GM18858 (cell line): ENCODE measurements around the gene PDP2.
"Not testable (repeated sequence)": the region's sequence is repeated elsewhere in the genome, so short reads cannot be mapped to it uniquely, and the experiment has no call there.

Experiments
- ATAC-seq: cut with Tn5 transposase; IDR thresholded peaks from one replicate; pipeline ENCODE4 v1.9.1; 2021; ENCODE audit not compliant: unreplicated experiment

Gene PDP2

DNA sequence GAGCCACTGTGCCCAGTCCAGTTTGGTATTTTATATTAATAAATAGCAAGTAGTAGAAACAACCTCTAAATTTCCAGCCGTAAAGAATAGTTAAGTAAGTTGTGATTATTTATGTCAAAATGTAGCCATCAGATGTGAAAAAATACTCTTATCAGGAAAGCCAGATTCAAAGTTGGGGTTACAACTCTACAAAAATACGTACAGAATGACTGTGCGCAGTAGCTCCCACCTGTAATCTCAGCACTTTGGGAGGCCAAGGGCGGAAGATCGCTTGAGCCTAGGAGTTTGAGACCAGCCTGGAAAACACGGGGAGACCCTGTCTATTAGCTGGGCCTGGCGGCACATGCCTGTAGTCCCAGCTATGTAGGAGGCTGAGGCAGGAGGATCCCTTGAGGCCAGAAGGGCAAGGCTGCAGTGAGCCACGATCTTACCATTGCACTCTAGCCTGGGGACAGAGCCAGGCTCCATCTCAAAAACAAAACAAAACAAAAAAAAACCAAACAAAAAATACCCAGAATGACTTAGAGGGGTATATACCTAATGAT, 1.7 kb downstream of the PDP2 start:
- ATAC-seq: no peak

DNA sequence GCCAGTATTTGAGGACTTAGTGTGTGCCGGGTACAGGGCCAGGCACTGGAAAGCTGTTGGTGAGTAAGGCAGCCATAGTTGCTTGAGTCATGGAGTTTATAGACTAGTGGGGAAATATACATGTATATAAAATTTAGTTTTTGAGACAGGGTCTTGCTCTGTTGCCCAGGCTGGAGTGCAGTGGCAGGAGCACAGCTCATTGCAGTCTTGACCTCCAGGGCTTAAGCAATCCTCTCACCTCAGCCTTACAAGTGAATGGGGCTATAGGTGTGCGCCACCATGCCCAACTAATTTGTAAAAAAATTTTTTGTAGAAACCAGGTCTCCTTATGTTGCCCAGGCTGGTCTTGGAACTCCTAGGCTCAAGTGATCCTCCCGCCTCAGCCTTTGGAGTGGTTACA, 2.4 kb downstream of the PDP2 start:
- ATAC-seq: no peak

DNA sequence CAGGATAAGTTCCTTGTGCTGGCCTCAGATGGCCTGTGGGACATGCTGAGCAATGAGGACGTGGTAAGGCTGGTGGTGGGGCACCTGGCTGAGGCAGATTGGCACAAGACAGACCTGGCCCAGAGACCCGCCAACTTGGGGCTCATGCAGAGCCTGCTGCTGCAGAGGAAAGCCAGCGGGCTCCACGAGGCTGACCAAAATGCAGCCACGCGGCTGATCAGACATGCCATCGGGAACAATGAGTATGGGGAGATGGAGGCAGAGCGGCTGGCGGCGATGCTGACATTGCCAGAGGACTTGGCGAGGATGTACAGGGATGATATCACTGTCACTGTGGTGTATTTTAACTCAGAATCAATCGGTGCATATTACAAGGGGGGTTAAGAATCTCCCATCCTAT, 5.2 kb downstream of the PDP2 start:
- ATAC-seq: no peak

DNA sequence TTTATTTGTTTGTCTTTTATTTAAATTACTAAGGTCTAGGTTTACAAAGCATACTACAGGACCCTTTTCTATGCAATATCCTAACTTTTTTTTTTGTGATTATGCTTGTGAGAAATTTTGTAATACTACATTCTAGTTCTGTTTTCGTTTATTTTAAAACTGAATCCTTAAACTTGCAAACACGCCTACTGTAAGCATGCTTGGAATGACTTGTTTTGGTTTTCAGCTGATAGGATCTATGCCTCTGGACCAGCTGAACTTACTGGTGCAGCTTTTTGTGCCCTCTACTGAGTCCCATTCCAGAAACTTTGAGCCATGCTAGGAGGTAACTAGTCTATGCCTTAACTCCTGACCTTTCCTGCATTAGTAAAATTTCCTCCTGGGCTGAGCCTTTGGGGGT, 6.0 kb downstream of the PDP2 start:
- ATAC-seq: no peak

DNA sequence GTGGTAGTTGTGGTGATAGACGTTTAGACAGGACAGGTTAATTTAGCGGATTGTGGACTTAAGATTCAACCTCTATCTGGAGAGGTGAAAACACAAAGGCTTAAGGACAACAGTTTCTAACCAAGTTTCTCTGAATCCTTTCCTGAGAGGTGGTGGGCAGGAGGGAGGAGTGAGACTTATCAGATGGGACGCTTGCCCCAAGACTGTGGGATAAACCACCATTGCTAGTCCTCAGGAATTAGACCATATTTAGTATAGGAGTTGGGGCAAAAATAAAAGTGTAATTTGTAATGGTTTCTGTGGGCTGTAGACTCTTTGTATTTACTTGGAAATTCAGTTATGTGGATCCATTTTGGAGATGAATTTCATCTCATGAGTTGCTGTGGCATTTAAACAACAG, 6.6 kb downstream of the PDP2 start:
- no peak for ATAC-seq

DNA sequence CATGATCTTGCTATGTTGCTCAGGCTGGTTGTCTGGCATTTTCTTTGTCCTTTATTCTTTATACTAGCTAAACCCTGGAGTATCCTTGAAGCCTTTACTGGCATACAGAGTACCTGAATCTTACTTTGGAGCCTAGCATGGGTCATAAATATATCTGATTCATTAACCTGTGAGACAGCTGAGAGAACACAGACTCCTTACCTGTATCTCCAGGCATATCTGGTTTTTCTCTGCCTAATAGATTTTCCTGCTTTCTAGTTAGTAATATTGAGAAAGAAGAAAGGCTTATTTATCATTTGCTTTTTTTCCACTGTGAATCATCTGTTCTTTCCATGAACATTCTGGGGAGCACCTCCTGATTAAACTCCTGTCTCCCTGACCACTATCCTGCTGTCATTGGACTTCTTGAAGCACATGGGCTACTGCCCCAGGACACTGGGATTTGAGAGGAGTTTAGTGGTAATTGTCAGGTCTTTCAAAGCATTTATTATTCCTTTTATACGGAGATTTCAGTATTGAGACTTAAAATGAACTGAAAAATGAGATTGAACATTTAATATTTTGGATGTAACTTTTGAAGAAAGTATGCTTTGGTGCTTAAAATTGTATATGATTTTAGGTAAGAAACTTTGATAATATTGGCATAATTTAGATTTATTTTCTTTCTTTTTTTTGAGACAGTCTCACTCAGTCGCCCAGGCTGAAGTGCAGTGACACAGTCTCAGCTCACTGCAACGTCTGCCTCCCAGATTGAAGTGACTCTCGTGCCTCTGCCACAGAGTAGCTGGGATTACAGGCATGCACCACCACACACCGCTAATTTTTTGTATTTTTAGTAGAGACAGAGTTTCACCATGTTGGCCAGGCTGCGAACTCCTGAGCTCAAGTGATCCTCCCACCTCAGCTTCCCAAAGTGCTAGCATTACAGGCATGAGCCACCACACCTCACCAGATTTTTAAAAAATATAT, 8.6 kb downstream of the PDP2 start:
- no peak for ATAC-seq

DNA sequence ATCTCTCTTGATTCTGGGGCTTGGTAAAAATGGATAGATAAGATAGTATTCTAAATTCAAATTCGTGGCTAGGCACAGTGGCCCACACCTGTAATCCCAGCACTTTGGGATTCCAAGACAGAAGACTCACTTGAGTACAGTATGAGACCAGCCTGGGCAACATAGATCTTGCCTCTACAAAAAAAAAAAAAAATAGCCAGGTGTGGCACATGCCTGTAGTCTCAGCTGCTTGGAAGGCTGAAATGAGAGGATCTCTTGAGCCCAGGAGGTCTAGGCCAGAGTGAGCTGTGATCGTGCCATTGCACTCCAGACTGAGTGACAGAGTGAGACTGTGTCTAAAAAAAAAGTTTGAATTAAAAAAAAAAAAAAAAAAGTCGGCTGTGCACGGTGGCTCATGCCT, 9.3 kb downstream of the PDP2 start:
- ATAC-seq: no peak

DNA sequence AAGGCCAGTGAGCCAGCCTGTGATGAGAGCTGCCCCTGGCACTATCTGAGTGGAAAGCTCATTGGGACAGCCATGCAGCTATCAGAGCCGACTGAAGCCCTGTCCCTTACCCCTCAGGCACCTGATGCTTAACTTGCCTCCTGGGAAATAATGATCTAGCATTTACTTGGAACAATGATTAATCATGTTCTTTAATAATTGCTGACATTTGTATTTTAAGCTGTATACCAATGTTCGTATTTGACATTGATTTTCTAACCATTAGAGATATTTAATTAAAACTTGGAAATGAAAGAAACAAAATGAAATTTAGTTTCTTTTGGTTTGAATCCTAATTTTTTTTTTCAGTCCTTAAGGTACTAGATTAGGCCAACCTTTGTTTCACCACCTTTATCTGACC, 10.5 kb downstream of the PDP2 start:
- no peak for ATAC-seq

DNA sequence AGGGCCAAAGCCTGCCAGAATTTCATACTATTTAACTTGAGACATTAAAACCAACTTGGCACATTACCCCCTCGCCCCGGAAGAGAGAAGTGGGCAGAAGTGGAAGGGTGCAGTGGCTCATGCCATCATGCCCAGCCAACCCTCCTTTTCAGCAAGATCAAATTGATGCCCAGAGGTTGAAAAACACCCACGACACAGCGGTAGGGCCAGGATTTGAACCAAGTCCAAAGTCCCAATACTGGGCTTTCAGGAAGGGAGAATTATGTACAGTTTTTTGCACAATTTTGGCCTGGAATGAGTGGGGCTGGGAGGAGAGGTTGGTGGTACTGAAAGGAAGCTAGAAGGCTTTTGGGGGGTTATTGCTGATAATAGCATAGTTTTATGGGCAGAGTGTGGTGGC, 11.0 kb downstream of the PDP2 start:
- ATAC-seq: no peak

DNA sequence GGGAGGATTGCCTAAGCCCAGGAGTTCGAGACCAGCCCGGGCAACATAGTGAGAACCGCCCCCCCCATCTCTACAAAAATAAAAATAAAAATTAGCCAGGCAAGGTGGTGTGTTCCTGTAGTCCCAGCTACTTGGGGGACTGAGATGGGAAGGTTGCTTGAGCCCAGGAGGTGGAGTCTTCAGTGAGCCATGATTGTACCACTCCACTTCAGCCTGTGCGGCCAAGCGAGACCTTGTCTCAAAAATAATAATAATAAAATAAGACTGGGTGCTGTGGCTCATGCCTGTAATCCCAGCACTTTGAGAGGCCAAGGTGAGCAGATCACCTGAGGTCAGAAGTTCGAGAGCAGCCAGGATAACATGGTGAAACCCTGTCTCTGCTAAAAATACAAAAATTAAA, 11.5 kb downstream of the PDP2 start:
- ATAC-seq: no peak

DNA sequence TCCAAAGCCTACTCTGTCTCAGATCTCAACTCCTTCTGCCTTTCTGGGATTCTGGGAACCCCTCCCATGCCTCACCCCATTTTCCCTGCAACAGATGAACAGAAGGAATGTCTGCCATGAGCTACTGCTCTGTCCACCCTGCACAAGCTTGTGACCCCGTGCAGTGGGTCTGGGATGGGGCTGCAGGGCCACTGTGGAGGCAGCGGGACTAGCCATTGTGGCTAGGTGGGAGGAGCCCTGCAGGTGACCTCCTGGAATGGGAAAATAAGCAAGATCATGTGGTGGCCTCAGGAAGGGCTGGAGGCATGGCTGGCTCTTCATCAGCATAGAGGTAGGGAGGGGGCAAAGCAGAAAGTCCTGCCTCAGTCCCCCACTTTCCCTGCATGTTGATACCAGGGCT, 13.7 kb downstream of the PDP2 start:
- no peak for ATAC-seq

DNA sequence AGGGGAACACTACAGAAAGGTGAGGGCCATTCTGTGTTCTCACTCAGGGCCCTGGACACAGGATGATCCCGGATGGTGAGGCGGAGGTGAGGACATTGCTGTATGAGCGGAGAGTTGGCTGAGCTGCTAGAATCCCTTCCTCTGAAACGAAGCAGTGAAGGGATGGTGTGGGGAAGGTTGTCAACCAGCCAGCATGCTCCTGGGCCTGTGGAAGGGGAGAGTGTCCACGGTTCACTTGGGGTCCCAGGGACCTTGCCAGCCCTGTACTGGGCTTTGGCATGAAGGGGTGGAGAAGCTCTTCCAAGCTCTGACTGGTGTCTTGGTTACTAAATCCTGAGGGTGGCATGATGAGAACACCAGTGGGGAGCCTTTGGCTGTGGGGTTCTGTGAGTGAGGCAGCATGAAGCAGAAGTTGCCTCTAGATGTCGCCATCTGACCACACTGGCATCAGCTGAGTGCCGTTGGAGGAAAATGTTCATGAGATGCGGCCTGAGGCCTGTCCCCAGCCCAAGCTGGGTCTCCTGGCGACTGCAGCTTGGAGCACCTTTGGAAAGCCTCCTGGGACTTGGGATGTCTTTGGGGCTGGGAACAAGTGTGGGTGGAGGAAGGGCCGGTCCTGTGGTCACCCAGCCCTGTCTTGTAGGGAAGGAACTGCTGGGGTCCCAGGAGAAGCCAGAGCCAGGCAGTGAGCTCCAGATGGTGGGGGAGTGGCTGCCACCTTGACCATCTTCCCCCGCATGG, 14.8 kb downstream of the PDP2 start:
- no peak for ATAC-seq

DNA sequence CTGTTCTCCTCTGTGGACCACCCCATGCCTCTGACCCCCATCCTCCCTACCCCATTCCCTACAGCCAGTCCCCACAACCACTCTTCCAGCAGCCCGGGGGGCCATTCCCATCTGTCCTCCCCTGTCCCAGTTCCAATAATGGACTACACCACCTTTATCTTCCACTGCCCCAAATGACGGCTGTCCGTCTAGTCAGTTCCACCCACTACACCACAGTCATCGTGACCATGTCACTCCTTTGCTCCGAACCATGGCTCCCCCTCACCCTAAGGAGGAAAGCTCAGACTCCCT, 15.3 kb downstream of the PDP2 start:
- ATAC-seq: no peak

DNA sequence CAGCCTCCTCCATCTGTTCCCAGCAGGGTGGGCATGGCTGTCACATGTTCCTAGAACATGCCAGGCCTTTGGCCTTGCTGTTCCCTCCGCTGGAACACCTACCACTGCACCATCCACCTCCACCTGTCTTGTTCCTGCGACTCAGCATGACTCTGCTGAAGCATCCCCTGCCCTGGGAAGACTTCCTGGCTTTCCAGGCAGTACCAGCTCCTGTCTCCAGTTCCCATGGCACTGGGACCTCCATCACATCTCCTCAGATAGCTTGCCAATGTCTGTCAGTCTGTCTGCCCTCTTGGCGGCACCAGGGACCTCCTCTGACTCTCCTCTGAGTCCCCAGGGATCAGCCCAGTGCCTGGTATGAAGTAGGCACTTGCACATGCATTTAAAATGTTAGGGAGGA, 15.7 kb downstream of the PDP2 start:
- no peak for ATAC-seq

DNA sequence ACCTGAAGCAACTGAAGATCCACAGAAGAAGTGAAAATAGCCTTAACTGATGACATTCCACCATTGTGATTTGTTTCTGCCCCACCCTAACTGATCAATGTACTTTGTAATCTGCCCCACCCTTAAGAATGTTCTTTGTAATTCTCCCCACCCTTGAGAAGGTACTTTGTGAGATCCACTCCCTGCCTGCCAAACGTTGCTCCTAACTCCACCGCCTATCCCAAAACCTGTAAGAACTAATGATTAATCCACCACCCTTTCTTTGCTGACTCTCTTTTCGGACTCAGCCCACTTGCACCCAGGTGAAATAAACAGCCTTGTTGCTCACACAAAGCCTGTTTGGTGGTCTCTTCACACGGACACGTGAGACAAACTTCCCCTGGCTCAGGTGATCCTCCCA, 16.4 kb downstream of the PDP2 start:
- ATAC-seq: not testable (repeated sequence)

DNA sequence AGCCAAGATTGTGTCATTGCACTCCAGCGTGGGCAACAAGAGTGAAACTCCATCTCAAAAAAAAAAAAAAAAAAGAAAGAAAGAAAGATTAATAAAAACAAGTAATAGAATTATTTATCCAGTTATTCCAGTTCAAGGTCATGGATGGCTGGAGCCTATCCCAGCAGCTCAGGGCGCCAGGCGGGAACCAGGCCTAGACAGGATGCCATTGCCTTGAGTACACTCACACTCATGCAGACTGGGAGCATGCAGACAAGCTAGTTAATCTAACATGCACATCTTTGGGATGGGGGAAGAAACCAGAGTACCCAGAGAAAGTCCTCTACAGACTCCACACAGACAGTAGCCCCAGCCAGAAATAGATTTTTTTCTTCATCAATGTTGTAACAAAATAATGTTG, 17.9 kb downstream of the PDP2 start:
- no peak for ATAC-seq

DNA sequence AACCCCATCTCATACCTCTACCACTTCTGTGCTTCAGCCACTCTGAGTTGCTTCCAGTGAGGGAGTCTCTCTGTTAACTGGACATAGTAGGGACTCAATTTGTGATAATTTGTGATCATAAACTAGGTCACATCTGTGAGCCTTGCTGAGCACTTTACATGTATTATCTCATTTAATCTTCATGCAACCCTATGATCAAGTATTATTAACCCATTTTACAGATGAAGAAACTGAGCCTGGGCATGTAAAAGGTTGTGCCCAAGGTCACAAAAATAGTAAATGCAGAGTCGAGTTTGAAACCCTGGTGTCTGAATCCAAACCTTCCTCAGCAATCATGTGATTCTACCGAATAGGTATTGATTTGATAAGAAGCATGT, 18.6 kb downstream of the PDP2 start:
- ATAC-seq: no peak

DNA sequence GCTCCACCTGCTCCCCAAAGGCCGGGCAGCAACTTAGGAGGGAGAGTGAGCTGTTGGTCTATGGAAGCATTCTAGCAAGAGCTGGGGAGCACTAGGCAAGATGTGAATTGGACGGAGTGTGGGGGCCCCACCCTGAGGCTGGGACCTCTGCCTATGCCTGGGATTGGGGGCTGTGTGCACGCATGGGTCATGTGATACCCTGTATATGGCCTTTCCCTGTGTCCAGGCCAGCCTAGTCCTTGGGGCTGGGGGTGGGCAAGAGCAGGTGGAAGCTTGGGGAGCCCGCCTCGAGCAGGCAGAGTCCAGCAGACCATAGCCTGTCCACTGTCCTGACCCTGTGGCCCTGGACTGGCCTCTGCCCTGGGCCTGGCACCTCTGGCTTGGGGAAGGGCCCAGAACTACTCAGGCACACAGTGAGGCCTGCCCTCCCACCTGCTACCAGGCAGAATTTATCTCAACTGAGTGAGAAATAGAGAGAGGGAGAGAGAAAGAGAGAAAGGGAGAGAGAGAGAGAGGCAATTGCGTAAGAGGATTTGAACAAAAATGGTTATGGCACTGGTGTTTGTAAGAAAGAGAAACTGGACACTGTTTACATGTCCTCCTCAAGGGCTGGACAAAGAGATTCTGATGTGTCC, 19.1 kb downstream of the PDP2 start:
- no peak for ATAC-seq

DNA sequence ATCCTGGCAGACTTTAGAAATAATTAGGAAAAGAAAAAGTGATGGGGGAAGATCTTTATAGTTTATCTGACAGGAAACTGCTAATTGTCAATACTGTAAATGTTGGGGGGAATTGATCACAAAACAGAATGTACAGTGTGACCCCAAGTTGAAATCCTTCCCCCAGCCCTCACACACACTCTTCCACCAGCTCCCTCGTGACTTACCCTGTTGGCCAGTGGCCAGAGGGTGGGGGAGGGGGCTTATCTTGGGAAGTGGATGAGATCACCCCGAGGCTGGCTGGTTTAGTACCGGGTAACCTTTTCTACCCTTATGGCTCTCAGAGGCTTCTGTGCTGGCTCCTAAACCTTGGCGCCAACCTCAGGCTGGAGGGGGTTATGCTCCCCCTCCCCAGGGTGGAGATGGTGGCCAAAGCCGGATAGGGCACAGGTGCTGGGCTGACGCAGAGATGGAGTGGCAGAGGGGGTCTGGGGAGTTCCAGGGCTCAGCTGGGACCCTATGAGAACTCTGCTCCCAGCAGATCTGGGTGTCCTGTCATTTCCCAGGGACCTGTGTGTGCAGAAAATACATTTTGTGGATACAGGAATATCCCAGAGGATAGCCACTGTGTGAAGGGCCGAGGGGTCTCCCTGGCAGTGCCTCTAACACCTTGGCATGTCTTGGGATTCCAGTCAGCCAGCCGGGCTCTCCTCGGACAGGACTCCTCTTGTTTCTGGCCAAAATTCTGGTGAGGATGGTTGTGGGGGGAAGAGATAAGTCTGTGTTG, 19.8 kb downstream of the PDP2 start:
- ATAC-seq: no peak

DNA sequence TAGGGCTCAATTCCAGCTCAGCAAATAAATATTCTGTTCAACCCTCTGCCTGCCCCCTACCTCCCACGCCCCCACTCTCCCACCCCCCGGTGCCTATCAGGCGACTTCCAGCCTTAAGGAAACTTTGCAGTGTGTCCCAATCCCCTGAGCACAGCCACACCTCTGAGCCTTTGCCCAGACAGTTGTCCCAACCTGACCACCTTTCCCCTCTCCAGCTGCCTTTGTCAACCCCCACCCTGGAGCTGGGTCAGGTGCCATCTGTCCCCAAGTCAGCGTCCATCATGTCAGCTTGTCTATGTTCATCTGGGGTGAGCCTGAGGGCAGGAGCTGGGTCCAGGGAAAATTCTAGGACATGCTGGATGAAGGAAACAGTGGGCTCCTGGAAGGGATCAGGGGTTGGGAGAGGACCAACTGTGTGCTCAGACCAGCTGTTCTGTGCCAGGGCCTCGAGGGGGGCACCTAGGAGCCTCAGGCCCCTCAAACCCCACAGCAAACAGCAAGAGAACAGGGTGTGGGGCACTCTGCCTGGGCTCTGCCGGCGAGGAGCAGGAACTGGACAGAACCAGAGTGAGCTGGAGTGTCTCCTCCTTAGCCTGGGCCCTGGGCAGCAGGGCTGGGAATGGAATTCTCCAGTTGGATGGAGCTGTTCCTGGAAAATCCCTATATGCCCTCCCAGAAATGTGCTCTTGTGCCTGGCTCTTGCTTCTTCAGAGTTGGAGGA, 20.6 kb downstream of the PDP2 start:
- ATAC-seq: no peak
